ENCODE data around the gene LRMDA.

LRMDA gene

GRCh38 chr10:75449382-75450074 lies 18.1 kb downstream of the LRMDA start:
- no peak for DNase-seq

GRCh38 chr10:75450075-75450445 lies 18.6 kb downstream of the LRMDA start:
- DNase-seq = no peak

DNA sequence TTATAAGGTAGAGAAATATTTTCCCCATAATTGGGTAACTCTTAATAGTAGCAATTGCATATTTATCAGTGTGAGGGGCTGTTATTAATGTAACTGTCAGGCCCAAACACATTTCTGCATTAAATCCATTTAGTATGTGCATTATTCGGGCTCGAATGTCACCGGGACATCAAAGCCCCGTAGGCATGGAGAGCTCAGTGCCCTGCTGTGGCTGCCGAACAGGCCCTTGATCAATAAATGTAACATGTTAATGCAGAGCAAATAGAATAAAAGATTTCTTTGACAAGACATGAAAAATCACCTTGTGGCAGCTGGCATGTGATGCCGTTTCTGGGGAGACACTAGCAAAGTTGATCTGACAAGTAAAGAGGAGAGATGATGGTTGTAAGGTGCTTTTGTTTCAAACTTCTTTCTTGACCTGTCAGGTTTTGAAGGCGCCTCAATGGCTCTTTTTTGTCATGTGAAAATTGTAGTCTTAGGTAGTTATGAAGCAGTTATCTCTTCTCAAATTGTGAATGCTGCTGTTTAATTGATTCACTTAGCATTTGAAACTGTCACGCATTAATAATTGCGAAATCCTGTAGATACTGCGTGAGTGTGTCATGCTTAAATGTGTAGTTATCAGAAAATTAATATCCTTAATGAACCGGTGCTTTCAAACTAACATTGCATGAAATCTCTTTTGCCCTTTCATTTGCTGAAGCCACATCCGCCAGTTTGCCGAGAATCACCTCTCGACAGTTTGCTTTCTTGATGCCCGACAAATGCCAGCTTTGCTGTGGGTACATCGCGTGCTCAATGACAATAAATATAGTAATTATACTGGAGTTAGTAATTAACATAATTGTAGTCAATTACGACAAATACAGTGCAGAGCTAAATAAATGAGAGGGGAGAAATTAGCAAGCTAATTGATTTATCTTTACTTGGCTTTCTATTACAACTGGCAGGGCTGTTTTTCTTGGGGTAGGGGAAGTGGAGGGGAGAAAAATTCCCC lies 19.5 kb downstream of the LRMDA start:
- no peak for DNase-seq

- DNase-seq = no peak
Observed at GRCh38 chr10:75451831-75452230, 20.4 kb downstream of the LRMDA start.

- no peak for DNase-seq
Observed at GRCh38 chr10:75452997-75453396, 21.6 kb downstream of the LRMDA start.

DNA sequence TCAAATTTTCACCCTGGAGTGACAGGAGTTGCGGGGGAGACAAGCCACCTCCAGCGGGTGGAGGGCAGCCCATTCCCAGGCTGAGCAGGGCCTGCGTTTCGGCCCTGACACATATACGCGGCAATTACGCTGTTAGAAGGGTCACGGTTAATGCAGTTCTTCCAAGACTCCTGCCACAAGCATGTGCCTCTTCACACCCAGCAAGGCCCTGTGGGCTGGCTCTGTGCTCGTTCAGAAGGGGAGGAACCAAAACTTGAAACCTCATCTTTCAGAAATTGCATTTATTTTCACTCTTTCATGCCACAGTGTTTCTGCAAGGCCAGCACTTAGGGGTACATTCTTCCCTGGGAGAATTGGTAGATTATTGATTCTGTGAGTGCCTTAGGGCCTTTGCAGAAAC lies 24.7 kb downstream of the LRMDA start:
- DNase-seq = no peak

- no peak for DNase-seq
Observed at GRCh38 chr10:75460059-75460458, 28.6 kb downstream of the LRMDA start.

- DNase-seq = no peak
Observed at GRCh38 chr10:75461672-75462649, 30.5 kb downstream of the LRMDA start.

DNA sequence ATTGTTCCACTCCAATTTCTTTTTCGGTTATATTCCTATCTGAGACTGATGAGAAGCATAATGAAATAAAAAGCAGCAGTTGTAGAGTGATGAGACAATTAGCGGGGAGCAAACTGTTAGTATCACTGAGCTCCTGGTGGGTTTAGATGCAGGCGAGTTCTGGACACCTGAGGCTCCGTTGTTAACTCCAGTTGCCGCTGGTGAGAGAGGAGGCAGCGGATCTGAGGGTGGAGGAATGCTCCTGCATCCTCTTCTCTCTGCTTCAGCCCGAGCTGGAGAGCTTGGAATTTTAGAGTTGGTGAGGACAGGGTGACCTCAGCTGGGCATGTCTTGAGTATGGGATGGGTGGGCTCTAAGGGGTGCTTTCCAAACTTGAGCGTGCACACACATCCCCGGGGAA lies 31.4 kb downstream of the LRMDA start:
- no peak for DNase-seq

DNA sequence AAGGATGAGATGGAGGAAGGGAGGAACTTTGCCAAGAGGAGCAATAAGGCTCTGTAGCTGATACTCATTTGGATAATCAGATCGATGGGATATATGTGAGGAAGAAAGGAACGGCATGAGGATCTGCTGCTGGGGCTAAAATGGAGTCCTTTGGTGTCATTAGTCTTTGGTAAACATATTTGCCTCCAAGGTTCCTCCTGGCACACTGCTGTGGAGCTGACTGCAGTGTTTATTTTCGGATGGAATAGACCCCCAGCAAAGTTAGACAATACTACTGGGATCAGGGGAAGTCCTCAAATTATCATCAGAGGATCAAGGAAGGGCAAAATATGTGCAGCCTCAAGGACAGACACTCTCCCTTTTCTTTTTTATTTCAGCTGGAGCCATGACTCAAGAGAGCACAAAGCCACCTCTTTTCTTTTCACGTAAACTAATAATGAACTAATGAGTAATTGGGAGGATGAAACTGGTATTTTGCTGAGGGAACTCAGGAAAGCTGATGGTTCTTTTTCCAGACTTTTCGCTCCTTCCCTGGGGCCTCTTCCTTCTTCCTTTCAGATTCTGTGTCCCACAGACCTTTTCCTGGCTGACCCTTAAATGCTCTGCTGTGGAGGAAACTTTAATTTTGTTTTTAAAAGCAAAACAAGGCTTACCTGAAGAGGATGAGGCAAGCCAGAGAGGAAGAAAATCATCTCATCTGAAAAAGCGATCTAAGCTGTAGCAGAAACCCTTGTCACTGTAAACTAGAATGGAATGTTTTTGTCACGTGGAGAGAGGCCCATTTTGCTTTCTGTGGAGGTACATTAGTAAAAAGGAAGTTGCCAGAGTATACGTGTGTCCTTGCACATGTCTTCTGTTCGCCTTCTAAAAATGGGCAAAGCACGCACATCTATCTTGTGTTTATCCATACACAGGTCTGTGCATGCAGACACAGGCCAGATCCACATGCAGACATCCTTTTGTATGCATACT lies 33.3 kb downstream of the LRMDA start:
- no peak for DNase-seq

GRCh38 chr10:75465450-75465827 lies 34.0 kb downstream of the LRMDA start:
- DNase-seq = no peak

DNA sequence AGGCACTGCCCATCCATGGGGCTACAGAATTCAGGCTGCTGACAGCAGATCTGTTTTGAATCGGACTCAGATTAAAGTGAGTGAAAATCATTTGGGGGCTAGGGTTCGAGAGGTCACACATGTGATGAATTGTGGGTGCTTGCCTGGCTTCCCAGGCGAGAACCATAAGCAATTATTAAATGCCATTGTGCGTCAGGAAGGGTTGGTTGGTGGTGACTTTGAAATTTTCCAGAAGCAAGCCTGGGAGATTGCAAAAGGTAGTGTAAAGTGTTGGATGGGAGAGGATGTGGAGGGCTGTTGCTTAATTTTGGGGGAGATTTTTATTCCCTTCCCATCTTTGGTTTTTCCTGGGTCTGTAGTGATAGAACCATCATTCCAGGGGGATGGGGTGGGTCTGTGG lies 34.6 kb downstream of the LRMDA start:
- no peak for DNase-seq

GRCh38 chr10:75466886-75467285 lies 35.5 kb downstream of the LRMDA start:
- no peak for DNase-seq

- DNase-seq = no peak
Observed at GRCh38 chr10:75468612-75469005, 37.2 kb downstream of the LRMDA start.

DNA sequence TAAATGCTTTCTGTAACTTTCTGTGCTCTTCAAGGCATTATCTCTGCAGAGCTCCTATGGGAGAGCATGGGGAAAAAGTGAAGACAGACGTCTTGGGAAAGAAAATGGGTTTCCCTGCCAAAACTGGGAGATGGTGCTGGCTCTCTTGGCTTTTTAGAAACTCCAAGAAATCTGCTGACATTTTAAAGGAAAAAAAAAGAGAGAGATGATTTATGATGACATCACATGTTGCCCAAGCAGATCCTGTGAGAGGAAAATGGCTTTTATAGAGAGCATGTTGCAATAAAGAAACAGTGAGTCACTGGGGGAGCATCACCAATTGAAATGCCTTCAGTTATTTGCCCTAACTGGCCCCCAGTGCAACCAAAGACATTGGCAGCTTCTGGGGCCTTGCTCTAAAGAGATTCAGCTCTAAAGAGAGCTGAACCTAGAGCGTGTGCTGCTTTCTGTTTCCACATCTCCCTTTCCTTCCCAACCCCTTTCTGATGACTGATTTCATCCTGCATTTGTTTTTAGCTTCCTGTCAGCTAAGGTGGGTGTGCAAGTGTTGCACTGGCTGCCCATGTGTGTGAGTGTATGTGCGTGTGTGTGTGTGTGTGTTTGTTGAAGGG lies 37.7 kb downstream of the LRMDA start:
- no peak for DNase-seq

DNA sequence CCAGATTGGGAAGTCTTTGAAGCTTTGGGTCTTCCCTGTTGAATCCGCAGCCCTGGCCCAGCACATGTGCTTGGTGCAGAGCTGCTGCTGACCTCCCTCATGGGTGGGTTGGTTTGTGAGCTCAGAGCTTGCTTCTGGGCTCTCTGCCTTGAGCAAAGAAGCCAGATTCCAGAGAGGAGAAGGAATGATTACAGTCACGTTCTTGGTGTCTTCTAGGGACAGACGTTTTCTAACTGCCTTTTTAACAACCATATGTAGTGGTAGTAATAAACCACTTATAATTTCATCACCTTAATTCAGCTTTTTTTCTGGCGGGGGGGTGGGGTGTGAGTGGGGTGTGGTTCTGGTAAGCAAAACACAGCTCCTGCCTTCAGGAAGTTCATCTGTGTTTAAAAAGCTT lies 39.5 kb downstream of the LRMDA start:
- no peak for DNase-seq

- no peak for DNase-seq
Observed at GRCh38 chr10:75472685-75473084, 41.3 kb downstream of the LRMDA start.

- no peak for DNase-seq
Observed at GRCh38 chr10:75474106-75474505, 42.7 kb downstream of the LRMDA start.

GRCh38 chr10:75475460-75476182 lies 44.2 kb downstream of the LRMDA start:
- no peak for DNase-seq

GRCh38 chr10:75476569-75476968 lies 45.1 kb downstream of the LRMDA start:
- DNase-seq = no peak

DNA sequence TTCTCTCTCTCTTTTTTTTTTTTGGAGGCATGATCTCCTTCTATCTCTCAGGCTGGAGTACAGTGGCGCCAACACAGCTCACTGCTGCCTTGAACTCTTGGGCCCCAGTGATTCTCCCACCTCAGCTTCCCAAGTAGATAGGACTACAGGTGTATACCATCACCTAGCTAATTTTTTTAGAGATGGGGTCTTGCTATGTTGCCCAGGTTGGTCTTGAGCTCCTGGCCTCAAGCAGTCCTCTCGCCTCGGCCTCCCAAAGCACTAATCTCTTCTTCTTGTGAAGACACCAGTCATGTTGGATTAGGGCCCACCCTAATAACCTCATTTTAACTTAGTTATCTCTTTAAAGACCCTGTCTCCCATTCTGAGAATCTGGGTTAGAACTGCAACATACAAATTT lies 45.6 kb downstream of the LRMDA start:
- no peak for DNase-seq
